Tibial nerve (tissue), 4 donors: ENCODE results near the gene GPRIN1.

Experiments
- EP300 ChIP-seq, 2 donors: sonication (generic); formaldehyde crosslinking; IDR thresholded peaks; one replicate each; pipeline ENCODE4 v1.6.1; 2017; ENCODE audit warnings: antibody characterized with exemption in 2 of 2, mild to moderate bottlenecking in 1 of 2
- TF ChIP-seq, protein P1 (sequence below), 5 experiments: fragments of 200-600 bp in 3 of 5; fragments of 450-650 bp in 2 of 5; sonication (generic) in 3 of 5; IDR thresholded peaks; one replicate each; pipeline ENCODE4 v1.5.1; 2016 to 2019; ENCODE audit warnings: antibody characterized with exemption in 5 of 5, mild to moderate bottlenecking in 3 of 5, moderate library complexity in 2 of 5

DNA sequence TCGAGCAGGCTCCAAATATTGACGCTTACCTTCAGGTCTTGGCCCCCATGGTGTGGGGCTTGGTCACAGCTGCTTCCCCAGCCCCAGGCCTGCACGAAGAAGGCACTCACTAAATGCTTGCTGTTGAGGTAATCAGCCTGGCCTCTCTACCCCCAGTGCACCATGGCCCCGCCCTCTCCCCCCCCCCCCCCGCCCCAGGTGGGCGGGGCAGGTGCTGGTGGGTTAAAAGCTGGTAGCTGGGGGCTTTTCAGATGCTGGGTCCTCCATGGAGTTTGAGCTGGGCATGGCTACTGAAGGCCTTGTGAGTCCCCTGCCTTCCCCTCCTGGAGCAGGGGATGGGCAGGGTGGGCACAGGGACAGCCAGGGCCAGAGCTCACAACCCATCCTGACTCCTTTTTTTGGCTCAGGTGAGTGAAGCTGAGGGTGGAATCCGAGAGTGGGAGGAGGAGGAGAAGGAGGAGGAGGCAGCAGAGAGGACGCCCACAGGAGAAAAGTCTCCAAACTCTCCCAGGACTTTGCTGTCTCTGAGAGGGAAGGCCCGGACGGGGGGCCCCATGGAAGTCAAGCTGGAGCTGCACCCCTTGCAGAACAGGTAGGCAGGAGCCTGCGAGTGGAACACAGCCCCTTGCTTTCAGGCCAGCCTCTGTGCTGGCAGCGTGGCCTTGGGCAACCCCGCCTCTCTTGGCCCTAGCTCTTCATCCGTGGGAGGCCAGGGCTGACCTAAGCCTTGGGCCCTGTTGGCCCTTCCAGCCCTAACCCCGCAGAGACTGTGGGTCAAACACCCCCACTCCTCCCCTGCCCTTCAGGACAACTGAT is 32.9 kb upstream of the GPRIN1 start:
- TF ChIP-seq, protein P1, sequence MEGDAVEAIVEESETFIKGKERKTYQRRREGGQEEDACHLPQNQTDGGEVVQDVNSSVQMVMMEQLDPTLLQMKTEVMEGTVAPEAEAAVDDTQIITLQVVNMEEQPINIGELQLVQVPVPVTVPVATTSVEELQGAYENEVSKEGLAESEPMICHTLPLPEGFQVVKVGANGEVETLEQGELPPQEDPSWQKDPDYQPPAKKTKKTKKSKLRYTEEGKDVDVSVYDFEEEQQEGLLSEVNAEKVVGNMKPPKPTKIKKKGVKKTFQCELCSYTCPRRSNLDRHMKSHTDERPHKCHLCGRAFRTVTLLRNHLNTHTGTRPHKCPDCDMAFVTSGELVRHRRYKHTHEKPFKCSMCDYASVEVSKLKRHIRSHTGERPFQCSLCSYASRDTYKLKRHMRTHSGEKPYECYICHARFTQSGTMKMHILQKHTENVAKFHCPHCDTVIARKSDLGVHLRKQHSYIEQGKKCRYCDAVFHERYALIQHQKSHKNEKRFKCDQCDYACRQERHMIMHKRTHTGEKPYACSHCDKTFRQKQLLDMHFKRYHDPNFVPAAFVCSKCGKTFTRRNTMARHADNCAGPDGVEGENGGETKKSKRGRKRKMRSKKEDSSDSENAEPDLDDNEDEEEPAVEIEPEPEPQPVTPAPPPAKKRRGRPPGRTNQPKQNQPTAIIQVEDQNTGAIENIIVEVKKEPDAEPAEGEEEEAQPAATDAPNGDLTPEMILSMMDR (IDR thresholded peaks at IDR 0.05), result no peak
- TF ChIP-seq EP300 (IDR thresholded peaks at IDR 0.05), result no peak
